Measurements from ENCODE around the gene LOX. TPM values are rescaled to one million over a fixed set of nuclear protein-coding genes. Genes with fewer than 3 reads are reported as not detected.

LOX gene
- total RNA-seq (100 to 1,000 TPM in 1 of 2 donors, 10 to 100 TPM in 1; 40.9 to 125 TPM), polyA plus RNA-seq (1 to 10 TPM; 6.6 to 8.6 TPM)
- long read RNA-seq, donor 1, full-length matches to known transcripts = 19 of 22 reads
- long read RNA-seq, donor 1, partial matches to known transcripts = 0 of 22 reads
- long read RNA-seq, donor 1, other reads (novel, unspliced or antisense) = 3 of 22 reads
- long read RNA-seq, donor 2, full-length matches to known transcripts = 27 of 34 reads
- long read RNA-seq, donor 2, partial matches to known transcripts = 0 of 34 reads
- long read RNA-seq, donor 2, other reads (novel, unspliced or antisense) = 7 of 34 reads

GRCh38 chr5:122078116-122079110 lies at the start of gene LOX:
LOX (minus strand) TSS chr5:122078259; CDS start chr5:122077985, 274 bp downstream.
- 0 to 1% methylated on average over 34 to 35 of the region's 35 CpGs for WGBS, 2 donors
- H3K9me3 ChIP-seq (ENCODE audit: control insufficient read depth, low read length) = no peaks in the 10 kb centered on the region
- H3K4me3 ChIP-seq (ENCODE audit: low read length in 2 of 2) = peak within 1 kb of the TSS; percentile 78 to 84
- intact Hi-C loops (cut with DNase I) = loop anchor here (5.0 kb wide), 3 partner anchors 74 to 116 kb away; partner anchors contain the start of gene SRFBP1 (in 1 of the 2)
- H3K4me1 ChIP-seq (ENCODE audit: control insufficient read depth in 1 of 2, insufficient read depth in 2 of 2, low read length in 2 of 2) = peaks cover 1 to 3% of the 10 kb centered on the region in 2 donors
- H3K36me3 ChIP-seq (ENCODE audit: control insufficient read depth in 1 of 2, insufficient read depth in 2 of 2, low read length in 1 of 2) = no peaks in the 10 kb centered on the region
- peak within 1 kb of the TSS; percentile 72 to 96 for H3K27ac ChIP-seq (ENCODE audit: low read depth in 1 of 2, low read length in 2 of 2)
- H3K27me3 ChIP-seq (ENCODE audit: control insufficient read depth in 1 of 2, insufficient read depth in 2 of 2, low read length in 1 of 2) = no peaks in the 10 kb centered on the region
- peak; percentile 91 for ATAC-seq (ENCODE audit: low FRiP score)
- DNase-seq = peak; percentile 89

GRCh38 chr5:122126756-122127321 lies 48.8 kb upstream of the LOX start:
- intact Hi-C loops (cut with DNase I) = no loop called here
- Histone ChIP-seq H3K27ac (ENCODE audit: low read depth in 1 of 2, low read length in 2 of 2) (peak overlapping the region; percentile 76 to 82), H3K4me3 (ENCODE audit: low read length in 2 of 2) (peak overlapping the region in 1 of 2 donors; percentile 59), H3K9me3 (ENCODE audit: control insufficient read depth, low read length) (no peaks in the 10 kb centered on the region), H3K27me3 (ENCODE audit: control insufficient read depth in 1 of 2, insufficient read depth in 2 of 2, low read length in 1 of 2) (no peaks in the 10 kb centered on the region), H3K36me3 (ENCODE audit: control insufficient read depth in 1 of 2, insufficient read depth in 2 of 2, low read length in 1 of 2) (no peaks in the 10 kb centered on the region), H3K4me1 (ENCODE audit: control insufficient read depth in 1 of 2, insufficient read depth in 2 of 2, low read length in 2 of 2) (peaks cover 2 to 8% of the 10 kb centered on the region in 2 donors)
- DNase-seq (peak in 1 of 2 donors; percentile 52), ATAC-seq (ENCODE audit: low FRiP score) (peak; percentile 79)
- WGBS, 2 donors = 3 to 9% methylated on average over 10 of the region's 10 CpGs

- intact Hi-C loops (cut with DNase I) = no loop called here
- ATAC-seq (ENCODE audit: low FRiP score) = no peak
Observed at GRCh38 chr5:122126177-122126755, 48.2 kb upstream of the LOX start.

GRCh38 chr5:122124766-122125165 lies 46.7 kb upstream of the LOX start:
- H3K9me3 ChIP-seq (ENCODE audit: control insufficient read depth, low read length) = no peaks in the 10 kb centered on the region
- ATAC-seq (ENCODE audit: low FRiP score) = no peak
- H3K4me3 ChIP-seq (ENCODE audit: low read length in 2 of 2) = no peak overlapping the region
- no peaks in the 10 kb centered on the region for H3K36me3 ChIP-seq (ENCODE audit: control insufficient read depth in 1 of 2, insufficient read depth in 2 of 2, low read length in 1 of 2)
- no peak for DNase-seq
- WGBS, 2 donors = 97 to 98% methylated on average over 2 of the region's 2 CpGs
- H3K27me3 ChIP-seq (ENCODE audit: control insufficient read depth in 1 of 2, insufficient read depth in 2 of 2, low read length in 1 of 2) = no peaks in the 10 kb centered on the region
- intact Hi-C loops (cut with DNase I) = no loop called here
- no peak overlapping the region for H3K27ac ChIP-seq (ENCODE audit: low read depth in 1 of 2, low read length in 2 of 2)
- H3K4me1 ChIP-seq (ENCODE audit: control insufficient read depth in 1 of 2, insufficient read depth in 2 of 2, low read length in 2 of 2) = peaks cover 2 to 8% of the 10 kb centered on the region in 2 donors

More at GRCh38 chr5:122126177-122126755, 48.2 kb upstream of the LOX start:
- DNase-seq = no peak
- WGBS, 2 donors = 8 to 12% methylated on average over 2 of the region's 2 CpGs
- Histone ChIP-seq H3K27me3 (ENCODE audit: control insufficient read depth in 1 of 2, insufficient read depth in 2 of 2, low read length in 1 of 2) (no peaks in the 10 kb centered on the region), H3K4me3 (ENCODE audit: low read length in 2 of 2) (peak overlapping the region in 1 of 2 donors; percentile 59), H3K9me3 (ENCODE audit: control insufficient read depth, low read length) (no peaks in the 10 kb centered on the region), H3K27ac (ENCODE audit: low read depth in 1 of 2, low read length in 2 of 2) (no peak overlapping the region), H3K4me1 (ENCODE audit: control insufficient read depth in 1 of 2, insufficient read depth in 2 of 2, low read length in 2 of 2) (peaks cover 2 to 8% of the 10 kb centered on the region in 2 donors), H3K36me3 (ENCODE audit: control insufficient read depth in 1 of 2, insufficient read depth in 2 of 2, low read length in 1 of 2) (no peaks in the 10 kb centered on the region)

GRCh38 chr5:122121479-122122465 lies 43.7 kb upstream of the LOX start:
- Histone ChIP-seq H3K36me3 (ENCODE audit: control insufficient read depth in 1 of 2, insufficient read depth in 2 of 2, low read length in 1 of 2) (no peaks in the 10 kb centered on the region), H3K4me3 (ENCODE audit: low read length in 2 of 2) (no peak overlapping the region), H3K9me3 (ENCODE audit: control insufficient read depth, low read length) (no peaks in the 10 kb centered on the region), H3K27ac (ENCODE audit: low read depth in 1 of 2, low read length in 2 of 2) (no peak overlapping the region), H3K27me3 (ENCODE audit: control insufficient read depth in 1 of 2, insufficient read depth in 2 of 2, low read length in 1 of 2) (no peaks in the 10 kb centered on the region), H3K4me1 (ENCODE audit: control insufficient read depth in 1 of 2, insufficient read depth in 2 of 2, low read length in 2 of 2) (peaks cover 0 to 3% of the 10 kb centered on the region in 2 donors)
- intact Hi-C loops (cut with DNase I) = no loop called here
- DNase-seq = no peak
- ATAC-seq (ENCODE audit: low FRiP score) = no peak
- WGBS, 2 donors = 89 to 90% methylated on average over 11 of the region's 11 CpGs

GRCh38 chr5:122120957-122121356 lies 42.9 kb upstream of the LOX start:
- H3K27ac ChIP-seq (ENCODE audit: low read depth in 1 of 2, low read length in 2 of 2) = no peak overlapping the region
- H3K4me3 ChIP-seq (ENCODE audit: low read length in 2 of 2) = no peak overlapping the region
- peaks cover 0 to under 1% of the 10 kb centered on the region in 2 donors for H3K4me1 ChIP-seq (ENCODE audit: control insufficient read depth in 1 of 2, insufficient read depth in 2 of 2, low read length in 2 of 2)
- intact Hi-C loops (cut with DNase I) = no loop called here
- no peaks in the 10 kb centered on the region for H3K36me3 ChIP-seq (ENCODE audit: control insufficient read depth in 1 of 2, insufficient read depth in 2 of 2, low read length in 1 of 2)
- ATAC-seq (ENCODE audit: low FRiP score) = no peak
- no peak for DNase-seq
- WGBS, 2 donors = 90 to 98% methylated on average over 2 of the region's 2 CpGs
- H3K27me3 ChIP-seq (ENCODE audit: control insufficient read depth in 1 of 2, insufficient read depth in 2 of 2, low read length in 1 of 2) = no peaks in the 10 kb centered on the region
- H3K9me3 ChIP-seq (ENCODE audit: control insufficient read depth, low read length) = no peaks in the 10 kb centered on the region

GRCh38 chr5:122120493-122120892 lies 42.4 kb upstream of the LOX start:
- DNase-seq = no peak
- H3K4me3 ChIP-seq (ENCODE audit: low read length in 2 of 2) = no peak overlapping the region
- no peak overlapping the region for H3K27ac ChIP-seq (ENCODE audit: low read depth in 1 of 2, low read length in 2 of 2)
- no peak for ATAC-seq (ENCODE audit: low FRiP score)
- intact Hi-C loops (cut with DNase I) = no loop called here
- 86 to 90% methylated on average over 2 of the region's 2 CpGs for WGBS, 2 donors
- no peaks in the 10 kb centered on the region for H3K36me3 ChIP-seq (ENCODE audit: control insufficient read depth in 1 of 2, insufficient read depth in 2 of 2, low read length in 1 of 2)
- H3K9me3 ChIP-seq (ENCODE audit: control insufficient read depth, low read length) = no peaks in the 10 kb centered on the region
- H3K27me3 ChIP-seq (ENCODE audit: control insufficient read depth in 1 of 2, insufficient read depth in 2 of 2, low read length in 1 of 2) = no peaks in the 10 kb centered on the region
- no peaks in the 10 kb centered on the region for H3K4me1 ChIP-seq (ENCODE audit: control insufficient read depth in 1 of 2, insufficient read depth in 2 of 2, low read length in 2 of 2)

All from aorta (tissue), 5 donors.